ENCODE measurements around the gene TRIM39.

Gene TRIM39

GRCh38 chr6:30319146-30319835 lies 7.4 kb upstream of the TRIM39 start:
- TF ChIP-seq CTCF (IDR thresholded peaks at IDR 0.05; ENCODE audit: extremely low read depth, insufficient read depth, missing control alignments), result no peak
- DNase-seq (ENCODE audit: low spot score), result no peak
- in situ Hi-C loops (cut with MboI; ENCODE audit: low pct_unique_long_range_greater_than_20kb, low sequenced_read_pairs, unreplicated experiment), result no loop called here

DNA sequence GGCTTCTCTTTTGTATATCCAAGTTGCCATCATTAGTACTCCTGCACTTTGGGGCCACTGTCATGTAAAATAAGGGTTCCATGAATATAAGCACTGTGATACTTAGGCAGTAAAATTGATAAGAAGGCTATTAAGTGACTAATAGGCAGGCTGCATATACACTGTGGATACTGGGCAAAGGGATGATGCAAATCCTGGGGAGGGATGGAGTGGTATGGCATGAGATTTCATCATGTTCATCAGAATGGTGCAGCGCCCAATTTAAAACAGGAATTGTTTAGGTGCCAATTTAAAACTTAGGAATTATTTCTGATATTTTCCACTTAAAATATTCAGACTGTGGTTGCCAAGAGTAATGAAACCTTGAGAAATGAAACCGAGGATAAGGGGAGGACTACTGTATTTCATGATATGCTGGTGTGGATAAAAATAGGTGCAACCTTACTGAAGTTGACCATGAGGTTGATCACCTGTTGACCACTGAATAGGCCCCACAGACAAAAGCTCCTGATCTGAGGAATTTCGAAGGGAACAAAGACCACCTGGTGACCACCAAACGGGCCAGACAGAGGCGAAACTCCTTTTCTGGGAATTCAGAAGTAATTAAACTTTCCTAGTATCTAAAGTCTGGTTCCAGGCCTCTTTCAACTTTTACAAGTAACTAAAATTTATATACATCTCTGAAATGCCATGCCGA lies 4.9 kb upstream of the TRIM39 start:
- DNase-seq (ENCODE audit: low spot score), result no peak
- TF ChIP-seq CTCF (IDR thresholded peaks at IDR 0.05; ENCODE audit: extremely low read depth, insufficient read depth, missing control alignments), result no peak
- in situ Hi-C loops (cut with MboI; ENCODE audit: low pct_unique_long_range_greater_than_20kb, low sequenced_read_pairs, unreplicated experiment), result no loop called here

DNA sequence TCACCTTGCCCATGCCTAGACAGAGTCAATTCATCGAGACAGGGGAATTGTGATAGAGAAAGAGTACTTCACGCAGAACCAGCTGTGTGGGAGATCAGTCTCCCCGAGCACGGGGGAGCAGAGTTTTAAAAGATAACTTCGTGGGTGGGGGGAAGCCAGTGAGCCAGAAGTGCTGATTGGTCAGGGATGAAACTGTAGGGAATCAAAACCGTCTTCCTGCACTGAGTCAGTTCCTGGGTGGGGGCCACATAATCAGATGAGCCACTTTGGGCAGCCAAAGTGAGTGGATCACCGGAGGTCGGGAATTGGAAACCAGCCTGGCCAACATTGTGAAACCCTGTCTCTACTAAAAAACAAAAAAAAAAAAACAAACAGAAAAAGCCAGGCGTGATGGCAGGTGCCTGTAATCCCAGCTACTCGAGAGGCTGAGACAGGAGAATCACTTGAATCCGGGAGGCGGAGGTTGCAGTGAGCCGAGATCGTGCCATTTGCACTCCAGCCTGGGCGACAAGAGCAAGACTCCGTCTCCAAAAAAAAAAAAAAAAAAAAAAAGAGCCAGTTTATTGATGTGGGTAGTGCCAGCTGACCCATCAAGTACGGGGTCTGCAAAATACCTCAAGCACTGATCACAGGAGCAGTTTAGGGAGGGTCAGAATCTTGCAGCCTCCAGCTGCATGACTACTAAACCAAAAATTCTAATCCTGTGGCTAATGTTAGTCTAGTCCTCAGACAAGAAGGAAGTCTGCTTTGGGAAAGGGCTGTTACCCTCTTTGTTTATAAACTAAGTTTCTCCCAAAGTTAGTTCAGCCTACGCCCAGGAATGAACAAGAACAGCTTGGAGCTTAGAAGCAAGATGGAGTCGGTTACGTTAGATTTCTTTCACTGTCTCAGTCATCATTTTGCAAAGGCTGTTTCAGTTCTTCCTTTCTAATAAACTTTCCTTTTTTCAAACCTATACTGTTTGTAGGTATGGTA lies 3.9 kb upstream of the TRIM39 start:
- in situ Hi-C loops (cut with MboI; ENCODE audit: low pct_unique_long_range_greater_than_20kb, low sequenced_read_pairs, unreplicated experiment), result no loop called here
- no peak for TF ChIP-seq CTCF (IDR thresholded peaks at IDR 0.05; ENCODE audit: extremely low read depth, insufficient read depth, missing control alignments)
- no peak for DNase-seq (ENCODE audit: low spot score)

GRCh38 chr6:30323806-30324205 lies 2.9 kb upstream of the TRIM39 start:
- in situ Hi-C loops (cut with MboI; ENCODE audit: low pct_unique_long_range_greater_than_20kb, low sequenced_read_pairs, unreplicated experiment), result no loop called here
- TF ChIP-seq CTCF (IDR thresholded peaks at IDR 0.05; ENCODE audit: extremely low read depth, insufficient read depth, missing control alignments), result no peak
- no peak for DNase-seq (ENCODE audit: low spot score)

- in situ Hi-C loops (cut with MboI; ENCODE audit: low pct_unique_long_range_greater_than_20kb, low sequenced_read_pairs, unreplicated experiment), result no loop called here
- DNase-seq (ENCODE audit: low spot score), result peak; percentile 85
- TF ChIP-seq CTCF (IDR thresholded peaks at IDR 0.05; ENCODE audit: extremely low read depth, insufficient read depth, missing control alignments), result no peak
Observed at GRCh38 chr6:30325150-30325872, 1.4 kb upstream of the TRIM39 start.

Data from GM13977 (cell line).